ENCODE data around the gene TRA2A. TPM values are rescaled to one million over a fixed set of nuclear protein-coding genes. Genes with fewer than 3 reads are reported as not detected.
A peak's percentile ranks its signal among the peaks of the same experiment; 100 is the strongest.

The TRA2A gene
- total and polyA plus RNA-seq, 9 of the 15 experiments (the other 6 are each of a cell fraction or from before 2014, with no cell fraction given), result 22.7 to 210 (median 73.9) TPM

DNA sequence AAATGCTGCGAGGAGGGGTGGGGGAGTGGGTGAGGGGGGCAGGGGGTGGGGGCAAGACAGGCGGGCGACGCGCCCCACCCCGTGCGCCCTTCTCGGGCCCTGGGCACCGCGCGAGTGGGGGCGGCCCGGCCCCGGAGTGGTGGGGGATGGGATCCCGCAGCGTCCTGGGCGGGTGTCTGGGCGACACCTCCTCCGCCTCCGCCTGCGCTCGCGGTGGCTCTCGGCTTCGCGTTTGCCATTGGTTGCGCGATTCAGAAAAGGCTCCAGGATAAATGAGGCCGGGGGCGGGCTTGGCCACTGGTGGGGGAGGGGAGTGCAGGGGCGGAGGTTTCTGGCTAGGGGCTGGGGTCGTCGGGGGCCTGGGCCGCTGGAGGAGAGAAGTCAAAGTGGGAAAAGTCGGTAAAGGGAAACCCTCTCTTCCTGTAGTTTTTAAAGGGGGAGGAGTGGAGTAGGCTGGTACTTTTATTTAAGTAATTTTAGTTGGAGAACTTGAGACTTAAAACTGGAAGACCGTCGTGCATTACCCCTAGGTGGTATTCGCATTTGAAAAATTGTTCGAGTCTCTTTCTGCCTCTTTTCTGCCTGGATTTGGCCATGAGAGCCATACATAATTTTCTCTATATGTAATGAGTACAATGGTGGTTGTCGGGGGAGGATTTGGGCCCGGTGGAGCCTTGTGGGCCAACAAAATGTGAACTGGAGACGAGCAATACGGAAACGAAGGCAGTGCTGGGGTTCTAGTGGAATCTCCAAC lies 60.5 kb downstream of the TRA2A start (continued):
- TF ChIP-seq, protein P1, sequence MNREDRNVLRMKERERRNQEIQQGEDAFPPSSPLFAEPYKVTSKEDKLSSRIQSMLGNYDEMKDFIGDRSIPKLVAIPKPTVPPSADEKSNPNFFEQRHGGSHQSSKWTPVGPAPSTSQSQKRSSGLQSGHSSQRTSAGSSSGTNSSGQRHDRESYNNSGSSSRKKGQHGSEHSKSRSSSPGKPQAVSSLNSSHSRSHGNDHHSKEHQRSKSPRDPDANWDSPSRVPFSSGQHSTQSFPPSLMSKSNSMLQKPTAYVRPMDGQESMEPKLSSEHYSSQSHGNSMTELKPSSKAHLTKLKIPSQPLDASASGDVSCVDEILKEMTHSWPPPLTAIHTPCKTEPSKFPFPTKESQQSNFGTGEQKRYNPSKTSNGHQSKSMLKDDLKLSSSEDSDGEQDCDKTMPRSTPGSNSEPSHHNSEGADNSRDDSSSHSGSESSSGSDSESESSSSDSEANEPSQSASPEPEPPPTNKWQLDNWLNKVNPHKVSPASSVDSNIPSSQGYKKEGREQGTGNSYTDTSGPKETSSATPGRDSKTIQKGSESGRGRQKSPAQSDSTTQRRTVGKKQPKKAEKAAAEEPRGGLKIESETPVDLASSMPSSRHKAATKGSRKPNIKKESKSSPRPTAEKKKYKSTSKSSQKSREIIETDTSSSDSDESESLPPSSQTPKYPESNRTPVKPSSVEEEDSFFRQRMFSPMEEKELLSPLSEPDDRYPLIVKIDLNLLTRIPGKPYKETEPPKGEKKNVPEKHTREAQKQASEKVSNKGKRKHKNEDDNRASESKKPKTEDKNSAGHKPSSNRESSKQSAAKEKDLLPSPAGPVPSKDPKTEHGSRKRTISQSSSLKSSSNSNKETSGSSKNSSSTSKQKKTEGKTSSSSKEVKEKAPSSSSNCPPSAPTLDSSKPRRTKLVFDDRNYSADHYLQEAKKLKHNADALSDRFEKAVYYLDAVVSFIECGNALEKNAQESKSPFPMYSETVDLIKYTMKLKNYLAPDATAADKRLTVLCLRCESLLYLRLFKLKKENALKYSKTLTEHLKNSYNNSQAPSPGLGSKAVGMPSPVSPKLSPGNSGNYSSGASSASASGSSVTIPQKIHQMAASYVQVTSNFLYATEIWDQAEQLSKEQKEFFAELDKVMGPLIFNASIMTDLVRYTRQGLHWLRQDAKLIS (CRISPR knock-in tag; IDR thresholded peaks at IDR 0.05), result no peak
- TF ChIP-seq, protein P2, sequence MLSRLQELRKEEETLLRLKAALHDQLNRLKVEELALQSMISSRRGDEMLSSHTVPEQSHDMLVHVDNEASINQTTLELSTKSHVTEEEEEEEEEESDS (CRISPR knock-in tag; IDR thresholded peaks at IDR 0.05), result no peak
- TF ChIP-seq BHLHE40 (IDR thresholded peaks at IDR 0.05; ENCODE audit: low read length) (peak; percentile 59), DDX20 (tag; IDR thresholded peaks at IDR 0.05; ENCODE audit: low read depth) (no peak)

All from K562 (cell line).